MM.1S (cell line): ENCODE data around the gene SLC47A2.

Source experiments
- DNase-seq: peaks from one replicate; pipeline ENCODE4 v3.0.0-alpha.2; 2015
- H2AFZ ChIP-seq: fragments of 300-600 bp; sonication (generic); 2 replicates; pipeline ENCODE4 v1.6.0; 2016; ENCODE audit warnings: antibody characterized with exemption, low read length
- H3F3A ChIP-seq: fragments of 300-600 bp; sonication (generic); 2 replicates; pipeline ENCODE4 v1.6.1; 2016; ENCODE audit warnings: mild to moderate bottlenecking, antibody characterized with exemption, low read length, moderate library complexity, mixed read lengths; ENCODE audit not compliant: insufficient read depth
- H3K27ac ChIP-seq: fragments of 300-600 bp; sonication (generic); 2 replicates; pipeline ENCODE4 v1.5.1; 2016; ENCODE audit warnings: mild to moderate bottlenecking, low read length
- H3K27me3 ChIP-seq: fragments of 300-600 bp; sonication (generic); replicated peaks from 2 replicates; pipeline ENCODE4 v1.6.0; 2016; ENCODE audit warnings: low read length; ENCODE audit not compliant: insufficient read depth
- H3K36me3 ChIP-seq: fragments of 300-600 bp; sonication (generic); replicated peaks from 2 replicates; pipeline ENCODE4 v1.6.1; 2016; ENCODE audit warnings: mild to moderate bottlenecking, low read length, mixed read lengths; ENCODE audit not compliant: insufficient read depth
- H3K4me1 ChIP-seq: fragments of 300-600 bp; sonication (generic); 2 replicates; pipeline ENCODE4 v1.6.1; 2016; ENCODE audit warnings: low read length, mixed read lengths
- H3K4me2 ChIP-seq: fragments of 300-600 bp; sonication (generic); 2 replicates; pipeline ENCODE4 v1.6.0; 2016; ENCODE audit warnings: low read depth, low read length
- H3K4me3 ChIP-seq: fragments of 300-600 bp; sonication (generic); 2 replicates; pipeline ENCODE4 v1.5.1; 2016; ENCODE audit warnings: low read length, mixed read lengths
- H3K79me2 ChIP-seq: fragments of 300-600 bp; sonication (generic); 2 replicates; pipeline ENCODE4 v1.6.1; 2016; ENCODE audit warnings: mixed run types, low read length, mixed read lengths
- H3K9ac ChIP-seq: fragments of 300-600 bp; sonication (generic); 2 replicates; pipeline ENCODE4 v1.6.1; 2016; ENCODE audit warnings: low read length, mixed read lengths
- H3K9me2 ChIP-seq: fragments of 300-600 bp; sonication (generic); replicated peaks from 2 replicates; pipeline ENCODE4 v1.6.1; 2016; ENCODE audit warnings: mild to moderate bottlenecking, low read length, mixed read lengths; ENCODE audit not compliant: insufficient read depth
- H3K9me3 ChIP-seq: fragments of 300-600 bp; sonication (generic); replicated peaks from 2 replicates; pipeline ENCODE4 v1.6.1; 2016; ENCODE audit warnings: mild to moderate bottlenecking, low read length, mixed read lengths; ENCODE audit not compliant: insufficient read depth
- H4K20me1 ChIP-seq: fragments of 300-600 bp; sonication (generic); 2 replicates; pipeline ENCODE4 v1.6.1; 2016; ENCODE audit warnings: mild to moderate bottlenecking, low read length, moderate library complexity, mixed read lengths; ENCODE audit not compliant: insufficient read depth
- EZH2 ChIP-seq: fragments of 300-600 bp; sonication (generic); optimal IDR thresholded peaks from 2 replicates; pipeline ENCODE3; 2017; ENCODE audit warnings: low read depth, mild to moderate bottlenecking, antibody characterized with exemption, low read length, mixed read lengths
- EZH2phosphoT487 ChIP-seq: fragments of 300-600 bp; sonication (generic); IDR thresholded peaks from 2 replicates; pipeline ENCODE4 v1.6.1; 2018; ENCODE audit warnings: antibody characterized with exemption, low read length
- TF ChIP-seq, protein P1 (sequence below): fragments of 300-600 bp; sonication (generic); IDR thresholded peaks from 2 replicates; pipeline ENCODE4 v1.5.1; 2016; ENCODE audit warnings: antibody characterized with exemption, low read length, mixed read lengths

SLC47A2 gene

DNA sequence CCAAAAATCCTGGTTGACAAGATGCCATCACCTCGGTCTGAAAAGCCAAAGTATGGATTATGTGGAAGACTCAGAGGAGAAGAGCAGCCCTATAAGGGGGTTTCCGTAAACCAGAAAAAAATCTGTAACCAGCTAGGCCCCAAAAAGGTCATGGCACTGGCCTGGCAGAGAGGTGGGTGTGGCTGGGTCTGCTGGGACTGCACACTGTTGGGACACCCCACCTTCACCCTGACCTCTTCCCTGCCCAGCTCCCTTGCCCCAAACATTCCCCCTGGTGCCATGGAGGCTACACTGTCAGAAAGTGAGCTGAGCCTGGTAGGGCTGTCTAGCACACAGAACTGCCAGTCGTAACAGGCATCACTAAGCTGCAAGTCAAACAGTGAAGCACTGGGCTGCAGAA is 6.5 kb downstream of the SLC47A2 start:
- H3K9me3 ChIP-seq, result no peaks in the 10 kb centered on the region
- no peak overlapping the region for H3K9ac ChIP-seq
- H3K27me3 ChIP-seq, result no peaks in the 10 kb centered on the region
- DNase-seq, result no peak
- H3K36me3 ChIP-seq, result no peaks in the 10 kb centered on the region
- H3K4me1 ChIP-seq, result no peaks in the 10 kb centered on the region
- TF ChIP-seq EZH2phosphoT487 (no peak), EZH2 (no peak)
- TF ChIP-seq, protein P1, sequence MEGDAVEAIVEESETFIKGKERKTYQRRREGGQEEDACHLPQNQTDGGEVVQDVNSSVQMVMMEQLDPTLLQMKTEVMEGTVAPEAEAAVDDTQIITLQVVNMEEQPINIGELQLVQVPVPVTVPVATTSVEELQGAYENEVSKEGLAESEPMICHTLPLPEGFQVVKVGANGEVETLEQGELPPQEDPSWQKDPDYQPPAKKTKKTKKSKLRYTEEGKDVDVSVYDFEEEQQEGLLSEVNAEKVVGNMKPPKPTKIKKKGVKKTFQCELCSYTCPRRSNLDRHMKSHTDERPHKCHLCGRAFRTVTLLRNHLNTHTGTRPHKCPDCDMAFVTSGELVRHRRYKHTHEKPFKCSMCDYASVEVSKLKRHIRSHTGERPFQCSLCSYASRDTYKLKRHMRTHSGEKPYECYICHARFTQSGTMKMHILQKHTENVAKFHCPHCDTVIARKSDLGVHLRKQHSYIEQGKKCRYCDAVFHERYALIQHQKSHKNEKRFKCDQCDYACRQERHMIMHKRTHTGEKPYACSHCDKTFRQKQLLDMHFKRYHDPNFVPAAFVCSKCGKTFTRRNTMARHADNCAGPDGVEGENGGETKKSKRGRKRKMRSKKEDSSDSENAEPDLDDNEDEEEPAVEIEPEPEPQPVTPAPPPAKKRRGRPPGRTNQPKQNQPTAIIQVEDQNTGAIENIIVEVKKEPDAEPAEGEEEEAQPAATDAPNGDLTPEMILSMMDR, result no peak
- H3K4me3 ChIP-seq, result no peak overlapping the region
- H4K20me1 ChIP-seq, result no peaks in the 10 kb centered on the region
- H3F3A ChIP-seq, result no peaks in the 10 kb centered on the region
- no peaks in the 10 kb centered on the region for H3K9me2 ChIP-seq
- no peak overlapping the region for H3K4me2 ChIP-seq
- H3K79me2 ChIP-seq, result no peaks in the 10 kb centered on the region
- no peak overlapping the region for H2AFZ ChIP-seq
- no peak overlapping the region for H3K27ac ChIP-seq

DNA sequence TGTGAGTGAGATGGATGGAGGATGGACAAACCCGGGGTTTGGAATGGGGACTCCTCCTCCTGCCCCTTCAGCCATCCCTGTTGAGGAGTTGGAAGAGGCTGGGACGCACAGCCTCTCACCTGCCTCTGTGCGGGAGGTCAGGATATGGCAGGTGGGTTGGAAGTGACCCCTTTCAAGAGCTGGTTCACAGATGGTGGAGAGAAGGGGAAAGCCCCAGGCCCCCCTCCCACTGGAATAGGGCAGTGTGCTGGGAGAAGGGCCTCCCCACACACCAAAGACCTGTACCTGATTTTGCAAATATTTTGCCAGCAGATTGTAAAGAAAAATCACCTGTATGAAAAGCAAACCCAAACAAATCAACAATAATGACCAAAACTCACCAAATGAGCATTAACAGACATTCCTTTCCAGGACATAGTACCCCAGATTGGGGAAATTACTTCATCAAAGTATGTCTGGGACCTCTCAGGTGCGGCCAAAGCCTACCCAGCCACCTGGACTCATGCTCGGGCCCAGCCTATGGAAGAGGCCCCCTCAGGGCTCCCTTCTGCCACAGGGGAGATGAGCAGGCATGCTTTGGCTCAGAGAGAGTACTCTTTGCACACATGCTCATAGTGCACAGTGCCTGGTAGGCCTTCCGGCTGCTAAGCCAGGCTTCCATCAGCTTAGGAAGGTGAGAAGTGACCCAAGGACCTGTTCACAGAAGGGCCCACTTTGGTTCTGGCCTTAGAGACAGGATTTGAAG is 7.8 kb downstream of the SLC47A2 start:
- Histone ChIP-seq H3K9me3 (no peaks in the 10 kb centered on the region), H2AFZ (no peak overlapping the region), H3K4me1 (no peaks in the 10 kb centered on the region), H3K4me3 (no peak overlapping the region), H4K20me1 (no peaks in the 10 kb centered on the region), H3K36me3 (no peaks in the 10 kb centered on the region), H3F3A (no peaks in the 10 kb centered on the region), H3K9ac (no peak overlapping the region), H3K27ac (no peak overlapping the region), H3K79me2 (no peaks in the 10 kb centered on the region), H3K27me3 (no peaks in the 10 kb centered on the region), H3K9me2 (no peaks in the 10 kb centered on the region), H3K4me2 (no peak overlapping the region)
- DNase-seq, result no peak
- no peak for TF ChIP-seq EZH2phosphoT487
- no peak for TF ChIP-seq EZH2
- TF ChIP-seq, protein P1, result no peak

DNA sequence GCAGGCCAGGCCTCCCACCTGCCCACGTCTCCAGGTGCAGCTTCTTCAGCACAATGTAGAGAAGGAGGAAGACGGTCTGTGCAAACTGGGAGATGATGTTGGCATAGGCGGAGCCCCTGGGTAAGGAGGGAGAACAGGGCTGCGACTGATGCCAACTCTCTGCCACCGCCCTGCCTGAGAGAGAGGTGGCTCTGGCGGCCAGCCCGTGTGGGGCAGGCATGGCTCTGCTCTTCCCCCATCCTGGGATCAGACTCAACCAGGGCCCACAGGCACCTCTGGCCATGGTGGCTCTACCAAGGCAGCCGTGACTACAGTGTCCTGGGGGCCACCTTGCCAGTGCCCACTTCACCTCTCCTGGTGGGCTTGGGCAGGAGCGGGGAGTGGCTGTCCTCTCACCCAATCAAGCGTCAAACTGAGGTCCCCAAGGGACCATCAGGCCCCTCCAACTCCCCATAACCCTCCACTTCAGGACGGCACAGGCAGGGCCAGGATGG is 8.6 kb downstream of the SLC47A2 start:
- H3K27ac ChIP-seq, result no peak overlapping the region
- H4K20me1 ChIP-seq, result no peaks in the 10 kb centered on the region
- H3K9me3 ChIP-seq, result no peaks in the 10 kb centered on the region
- no peak overlapping the region for H2AFZ ChIP-seq
- H3K9me2 ChIP-seq, result no peaks in the 10 kb centered on the region
- no peaks in the 10 kb centered on the region for H3K27me3 ChIP-seq
- H3F3A ChIP-seq, result no peaks in the 10 kb centered on the region
- no peak overlapping the region for H3K4me3 ChIP-seq
- no peak for TF ChIP-seq EZH2
- TF ChIP-seq, protein P1, result no peak
- TF ChIP-seq EZH2phosphoT487, result no peak
- H3K36me3 ChIP-seq, result no peaks in the 10 kb centered on the region
- no peak for DNase-seq
- no peak overlapping the region for H3K9ac ChIP-seq
- no peak overlapping the region for H3K4me2 ChIP-seq
- no peaks in the 10 kb centered on the region for H3K4me1 ChIP-seq
- H3K79me2 ChIP-seq, result no peaks in the 10 kb centered on the region
